Adrenal gland (tissue), 12 donors: ENCODE measurements around the gene MUSK. TPM values are rescaled to one million over a fixed set of nuclear protein-coding genes. Genes with fewer than 3 reads are reported as not detected.

ENCODE experiments used
- DNase-seq, 7 donors: peaks; one replicate each; pipeline ENCODE4 v3.0.0-alpha.2; 2019 to 2020
- H3K27ac ChIP-seq, 5 donors: fragments of 200-600 bp; sonication (generic) in 4 of 5; 1 replicate in 3 of 5; 2 replicates in 2 of 5; pipeline versions ENCODE4 v1.5.1 to v1.8.0; 2016 to 2020; ENCODE audit warnings: mild to moderate bottlenecking in 1 of 5
- H3K27me3 ChIP-seq: fragments of 200-600 bp; 2 replicates; pipeline ENCODE4 v1.8.0; 2021
- H3K36me3 ChIP-seq, 2 donors: fragments of 200-600 bp; replicated peaks in 1 of 2; 1 replicate in 1 of 2; 2 replicates in 1 of 2; pipeline versions ENCODE4 v1.5.1 to v1.8.0; 2018 to 2022
- H3K4me1 ChIP-seq, 2 donors: fragments of 200-600 bp; replicated peaks in 1 of 2; 1 replicate in 1 of 2; 2 replicates in 1 of 2; pipeline versions ENCODE4 v1.5.1 to v1.8.0; 2018 to 2021
- H3K4me3 ChIP-seq, 4 donors: fragments of 200-600 bp; sonication (generic) in 3 of 4; one replicate each; pipeline ENCODE4 v1.5.1; 2016 to 2018
- H3K9me3 ChIP-seq, 3 donors: fragments of 200-600 bp; sonication (generic) in 1 of 3; replicated peaks in 1 of 3; 1 replicate in 2 of 3; 2 replicates in 1 of 3; pipeline versions ENCODE4 v1.5.1 to v1.8.0; 2016 to 2021
- CTCF ChIP-seq, 6 experiments: fragments of 450-650 bp in 4 of 6; fragments of 200-600 bp in 2 of 6; sonication (generic) in 1 of 6; IDR thresholded peaks; 1 replicate in 5 of 6; 2 replicates in 1 of 6; pipeline versions ENCODE4 v1.5.1 to v1.8.0; 2016 to 2021; ENCODE audit warnings: antibody characterized with exemption in 6 of 6, mild to moderate bottlenecking in 2 of 6, moderate library complexity in 1 of 6
- POLR2A ChIP-seq, 2 donors: fragments of 450-650 bp; IDR thresholded peaks; one replicate each; pipeline ENCODE4 v1.6.1; 2017; ENCODE audit warnings: antibody characterized with exemption in 2 of 2, mild to moderate bottlenecking in 2 of 2, moderate library complexity in 1 of 2
- WGBS, 4 donors: extraction: QIAGEN DNeasy Blood & Tissue Kit in 2 of 4; methylation state at CpG; one replicate each; pipeline versions ENCODE4 v1.1.5 to v1.1.7; 2013 to 2017; 5-methylcytosine and 5-hydroxymethylcytosine counted together
- intact Hi-C, 2 donors: fragments of 100-400 bp; cut with DNase I; formaldehyde crosslinking; loops; one replicate each; pipeline versions ENCODE4 v1.14.1 to v1.15.0; 2022 to 2023
- polyA plus RNA-seq, 3 donors: library from polyadenylated mRNA; stranded (reverse); fragments of 200-250 nt in 2 of 3; fragments of 350-450 nt in 1 of 3; fragmentation: Illumina TruSeq in 1 of 3; extraction: RNeasy Lipid Tissue Mini Kit (QIAGEN cat#74804) in 1 of 3; gene quantifications; one replicate each; pipeline ENCODE4 v1.2.3, GENCODE V29; 2013 to 2014
- total RNA-seq, 9 donors: library from RNA; depleted of rRNA in 4 of 9; stranded (reverse); fragments of >200 nt in 4 of 9; fragments of 120-200 nt in 1 of 9; fragmentation: NEBNext Ultra II Directional in 1 of 9; extraction: Animal tissue kit (Norgen Biotek cat#: 25700) in 1 of 9; gene quantifications; one replicate each; pipeline versions ENCODE4 v1.1.0 to v1.2.4, GENCODE V29; 2013 to 2023
- donor health status: healthy with polysubstance abuse.
- donor health status: Bipolar disorder and iron deficiency.
- donor health status: DM: yes; HTN: yes; CAD: no.
- donor health status: DM: no; HTN: no; CAD: no.
- donor health status: DM: no; HTN: no; CAD: no.
- donor health status: DM: yes; HTN: yes; CAD: no.

The MUSK gene
- total and polyA plus RNA-seq, 12 donors: 0.04 to 5.1 (median 0.15) TPM; not detected in 2

GRCh38 chr9:110828264-110828663 lies 159.7 kb downstream of the MUSK start:
- WGBS, 4 donors: 49 to 67% (median 65%) methylated on average over 3 of the region's 3 CpGs
- H3K9me3 ChIP-seq: no peaks in the 10 kb centered on the region
- no peaks in the 10 kb centered on the region for H3K4me1 ChIP-seq
- TF ChIP-seq POLR2A (IDR thresholded peaks at IDR 0.05): no peak
- TF ChIP-seq CTCF (IDR thresholded peaks at IDR 0.05): no peak
- no peak overlapping the region for H3K27ac ChIP-seq
- no peaks in the 10 kb centered on the region for H3K36me3 ChIP-seq
- intact Hi-C loops: no loop called here
- no peaks in the 10 kb centered on the region for H3K27me3 ChIP-seq
- H3K4me3 ChIP-seq: no peak overlapping the region
- peak in 4 of 7 donors; percentile 11 to 20 (median 16) for DNase-seq

- Histone ChIP-seq H3K27ac (no peak overlapping the region), H3K9me3 (no peaks in the 10 kb centered on the region), H3K36me3 (no peaks in the 10 kb centered on the region), H3K4me3 (no peak overlapping the region), H3K27me3 (no peaks in the 10 kb centered on the region), H3K4me1 (no peaks in the 10 kb centered on the region)
- WGBS, 4 donors: 89 to 93% (median 93%) methylated on average over 21 of the region's 21 CpGs
- TF ChIP-seq POLR2A (IDR thresholded peaks at IDR 0.05) (no peak), CTCF (IDR thresholded peaks at IDR 0.05) (no peak)
- intact Hi-C loops: no loop called here
- no peak for DNase-seq
Observed at GRCh38 chr9:110830495-110830894, 161.9 kb downstream of the MUSK start.

GRCh38 chr9:110832926-110833325 lies 164.3 kb downstream of the MUSK start:
- H3K27ac ChIP-seq: no peak overlapping the region
- H3K4me1 ChIP-seq: no peaks in the 10 kb centered on the region
- H3K9me3 ChIP-seq: no peaks in the 10 kb centered on the region
- no peak for DNase-seq
- no peaks in the 10 kb centered on the region for H3K27me3 ChIP-seq
- TF ChIP-seq POLR2A (IDR thresholded peaks at IDR 0.05) (no peak), CTCF (IDR thresholded peaks at IDR 0.05) (no peak)
- no peaks in the 10 kb centered on the region for H3K36me3 ChIP-seq
- H3K4me3 ChIP-seq: no peak overlapping the region
- 54 to 64% (median 58%) methylated on average over 3 of the region's 3 CpGs for WGBS, 4 donors
- intact Hi-C loops: no loop called here

GRCh38 chr9:110835404-110835803 lies 166.8 kb downstream of the MUSK start:
- no peak for TF ChIP-seq CTCF (IDR thresholded peaks at IDR 0.05)
- no peak for TF ChIP-seq POLR2A (IDR thresholded peaks at IDR 0.05)
- no peak overlapping the region for H3K4me3 ChIP-seq
- no peaks in the 10 kb centered on the region for H3K9me3 ChIP-seq
- no peak for DNase-seq
- H3K4me1 ChIP-seq: no peaks in the 10 kb centered on the region
- WGBS, 4 donors: 40 to 45% (median 41%) methylated on average over 3 of the region's 3 CpGs
- no peaks in the 10 kb centered on the region for H3K27me3 ChIP-seq
- intact Hi-C loops: no loop called here
- no peak overlapping the region for H3K27ac ChIP-seq
- no peaks in the 10 kb centered on the region for H3K36me3 ChIP-seq
